Upper lobe of left lung (tissue), 4 donors: ENCODE results near the gene ESYT1.

Experiments used
- CTCF ChIP-seq, 6 experiments: fragments of 450-650 bp in 4 of 6; fragments of 200-600 bp in 2 of 6; sonication (generic) in 2 of 6; IDR thresholded peaks; one replicate each; pipeline ENCODE4 v1.5.1; 2016 to 2019; ENCODE audit warnings: antibody characterized with exemption in 6 of 6
- EP300 ChIP-seq, 4 donors: sonication (generic); formaldehyde crosslinking; IDR thresholded peaks; one replicate each; pipeline ENCODE4 v1.5.1; 2017; ENCODE audit warnings: antibody characterized with exemption in 4 of 4, control low read depth in 2 of 4
- POLR2A ChIP-seq, 4 donors: fragments of 450-650 bp; IDR thresholded peaks; one replicate each; pipeline ENCODE4 v1.5.1; 2016 to 2017; ENCODE audit warnings: antibody characterized with exemption in 4 of 4, mild to moderate bottlenecking in 2 of 4
- POLR2AphosphoS5 ChIP-seq, 2 donors: sonication (generic); formaldehyde crosslinking; IDR thresholded peaks; one replicate each; pipeline ENCODE4 v1.5.1; 2017; ENCODE audit warnings: antibody characterized with exemption in 2 of 2

GRCh38 chr12:56087220-56087619 lies 40.8 kb upstream of the ESYT1 start:
- TF ChIP-seq CTCF (IDR thresholded peaks at IDR 0.05) (no peak), POLR2AphosphoS5 (IDR thresholded peaks at IDR 0.05) (peak in 1 of 2 donors; percentile 48), POLR2A (IDR thresholded peaks at IDR 0.05) (no peak), EP300 (IDR thresholded peaks at IDR 0.05) (no peak)
